Mesenchymal stem cell (in vitro differentiated cells and primary cell): ENCODE measurements around the gene THADA.

Experiments
- DNase-seq: peaks from one replicate; pipeline ENCODE4 v3.0.0-alpha.2; 2013
- H2AFZ ChIP-seq: one replicate; pipeline ENCODE4 v1.6.1; 2013; ENCODE audit warnings: low read depth, mild to moderate bottlenecking, control low read depth, inconsistent platforms, low read length, moderate library complexity
- H2AK5ac ChIP-seq: 2 replicates; pipeline ENCODE4 v1.6.1; 2013; ENCODE audit warnings: low read length, moderate library complexity, mild to moderate bottlenecking, inconsistent platforms; ENCODE audit not compliant: severe bottlenecking
- H2BK120ac ChIP-seq: one replicate; pipeline ENCODE4 v1.6.1; 2013; ENCODE audit warnings: low read depth, mild to moderate bottlenecking, inconsistent platforms, low read length, moderate library complexity
- H2BK12ac ChIP-seq, 2 experiments: one replicate each; pipeline ENCODE4 v1.6.1; 2013; ENCODE audit warnings: inconsistent platforms in 2 of 2, low read length in 2 of 2, mild to moderate bottlenecking in 2 of 2, moderate library complexity in 2 of 2, control low read depth in 1 of 2
- H2BK15ac ChIP-seq: one replicate; pipeline ENCODE4 v1.6.1; 2013; ENCODE audit warnings: mild to moderate bottlenecking, low read depth, inconsistent platforms; ENCODE audit not compliant: poor library complexity, severe bottlenecking
- H2BK5ac ChIP-seq: 2 replicates; pipeline ENCODE4 v1.6.1; 2013; ENCODE audit warnings: low read depth, mild to moderate bottlenecking, low read length, control low read depth, inconsistent platforms; ENCODE audit not compliant: poor library complexity, severe bottlenecking
- H3K14ac ChIP-seq, 2 experiments: one replicate each; pipeline ENCODE4 v1.6.1; 2013; ENCODE audit warnings: inconsistent platforms in 2 of 2, low read length in 2 of 2, control low read depth in 1 of 2, mild to moderate bottlenecking in 1 of 2, moderate library complexity in 1 of 2
- H3K18ac ChIP-seq, 2 experiments: one replicate each; pipeline ENCODE4 v1.6.1; 2013; ENCODE audit warnings: inconsistent platforms in 2 of 2, low read length in 2 of 2, control low read depth in 1 of 2, low read depth in 1 of 2, mild to moderate bottlenecking in 1 of 2
- H3K23ac ChIP-seq, 2 experiments: one replicate each; pipeline ENCODE4 v1.6.1; 2013; ENCODE audit warnings: inconsistent platforms in 2 of 2, low read length in 2 of 2, mild to moderate bottlenecking in 2 of 2, moderate library complexity in 2 of 2, control low read depth in 1 of 2
- H3K27ac ChIP-seq: 2 replicates; pipeline ENCODE4 v1.5.1; 2013; ENCODE audit warnings: mild to moderate bottlenecking, moderate library complexity, low read length, control low read depth, inconsistent platforms; ENCODE audit not compliant: poor library complexity, severe bottlenecking
- H3K27me3 ChIP-seq, 2 experiments: 2 replicates each; pipeline versions ENCODE4 v1.6.1 to v1.7.0; 2013; ENCODE audit warnings: low read length in 2 of 2, mild to moderate bottlenecking in 2 of 2, moderate library complexity in 2 of 2, control low read depth in 1 of 2, inconsistent platforms in 1 of 2; ENCODE audit not compliant: control insufficient read depth in 1 of 2, insufficient read depth in 1 of 2
- H3K36me3 ChIP-seq, 2 experiments: 2 replicates each; pipeline versions ENCODE4 v1.6.1 to v1.7.0; 2013; ENCODE audit warnings: low read length in 2 of 2, control low read depth in 1 of 2, inconsistent platforms in 1 of 2, low read depth in 1 of 2, mild to moderate bottlenecking in 1 of 2; ENCODE audit not compliant: insufficient read depth in 2 of 2, control insufficient read depth in 1 of 2
- H3K4ac ChIP-seq, 2 experiments: one replicate each; pipeline ENCODE4 v1.6.1; 2013; ENCODE audit warnings: inconsistent platforms in 2 of 2, low read length in 2 of 2, mild to moderate bottlenecking in 2 of 2, moderate library complexity in 2 of 2, control low read depth in 1 of 2, low read depth in 1 of 2
- H3K4me1 ChIP-seq: 2 replicates; pipeline ENCODE4 v1.6.1; 2013; ENCODE audit warnings: low read depth, low read length, control low read depth; ENCODE audit not compliant: control insufficient read depth, insufficient read depth
- H3K4me2 ChIP-seq: 2 replicates; pipeline ENCODE4 v1.6.1; 2013; ENCODE audit warnings: low read length, mild to moderate bottlenecking, inconsistent platforms; ENCODE audit not compliant: poor library complexity, severe bottlenecking
- H3K4me3 ChIP-seq, 2 experiments: 2 replicates each; pipeline versions ENCODE4 v1.5.1 to v1.7.0; 2013; ENCODE audit warnings: low read length in 2 of 2, mild to moderate bottlenecking in 2 of 2, control low read depth in 1 of 2, low read depth in 1 of 2; ENCODE audit not compliant: insufficient read depth in 1 of 2
- H3K79me1 ChIP-seq: replicated peaks from 2 replicates; pipeline ENCODE4 v1.6.1; 2013; ENCODE audit warnings: mild to moderate bottlenecking, control low read depth, low read length, inconsistent platforms; ENCODE audit not compliant: poor library complexity, severe bottlenecking
- H3K9ac ChIP-seq: 2 replicates; pipeline ENCODE4 v1.7.0; 2013; ENCODE audit warnings: mild to moderate bottlenecking, low read length, moderate library complexity
- H3K9me3 ChIP-seq: 2 replicates; pipeline ENCODE4 v1.7.0; 2013; ENCODE audit warnings: mild to moderate bottlenecking, low read length; ENCODE audit not compliant: control insufficient read depth
- H4K8ac ChIP-seq: one replicate; pipeline ENCODE4 v1.6.1; 2013; ENCODE audit warnings: inconsistent platforms, mild to moderate bottlenecking, low read length, moderate library complexity
- H4K91ac ChIP-seq: one replicate; pipeline ENCODE4 v1.6.1; 2013; ENCODE audit warnings: mild to moderate bottlenecking, low read length, inconsistent platforms
- WGBS: methylation state at CpG from one replicate; pipeline ENCODE4 v1.1.7; 2013; ENCODE audit warnings: mixed read lengths; 5-methylcytosine and 5-hydroxymethylcytosine counted together

Gene THADA

DNA sequence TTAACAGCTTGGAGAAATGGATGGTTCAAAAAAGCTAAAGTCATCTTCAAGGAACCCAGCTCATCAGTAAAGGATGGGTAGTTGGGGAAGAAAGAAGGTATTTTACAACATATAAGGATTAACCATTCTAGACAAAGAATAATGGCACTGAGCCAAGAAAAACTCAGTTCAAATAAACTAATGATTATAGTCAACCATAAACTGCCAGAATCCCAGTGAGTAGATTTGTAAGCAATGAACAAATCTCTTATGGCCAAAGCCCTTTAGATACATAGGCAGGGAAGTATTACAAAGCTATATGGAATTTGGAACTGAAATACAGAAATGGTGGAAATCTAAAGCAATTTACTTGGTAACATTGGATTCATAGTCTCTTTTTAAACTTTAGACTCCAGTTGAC, 277.0 kb downstream of the THADA start:
- Histone ChIP-seq H3K4me2 (no peak overlapping the region), H3K4me3 (no peak overlapping the region), H2AK5ac (no peak overlapping the region), H3K79me1 (peaks cover 2% of the 10 kb centered on the region), H3K9me3 (no peaks in the 10 kb centered on the region), H3K9ac (no peak overlapping the region), H3K27ac (no peak overlapping the region), H2BK12ac (no peak overlapping the region), H2AFZ (no peak overlapping the region), H3K27me3 (no peaks in the 10 kb centered on the region), H2BK5ac (no peak overlapping the region), H3K4me1 (peaks cover 2% of the 10 kb centered on the region), H4K91ac (no peak overlapping the region), H3K36me3 (peaks cover 0 to 17% of the 10 kb centered on the region in 2 experiments), H2BK120ac (no peak overlapping the region), H3K18ac (no peak overlapping the region), H4K8ac (no peak overlapping the region), H3K4ac (no peak overlapping the region), H3K14ac (no peak overlapping the region), H2BK15ac (no peak overlapping the region), H3K23ac (no peak overlapping the region)
- DNase-seq, result peak; percentile 45

DNA sequence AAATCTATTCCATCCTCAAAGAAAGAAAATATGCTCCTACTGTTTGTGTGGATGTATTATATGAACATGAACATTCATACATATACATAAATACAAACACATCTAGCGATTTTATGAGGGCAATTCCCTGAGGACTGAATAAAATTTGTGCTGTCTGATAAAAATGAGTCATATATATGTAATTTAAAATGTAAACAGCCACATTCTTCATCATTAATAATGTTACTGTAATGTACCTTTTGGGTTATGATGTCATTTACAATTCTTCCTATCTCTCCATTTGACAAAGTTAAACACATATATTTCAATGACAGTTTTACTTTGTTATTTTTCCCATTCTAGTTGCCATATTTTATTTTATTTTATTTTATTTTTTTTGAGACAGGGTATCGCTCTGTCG, 278.2 kb downstream of the THADA start:
- Histone ChIP-seq H3K9ac (no peak overlapping the region), H4K8ac (no peak overlapping the region), H2BK15ac (no peak overlapping the region), H3K4ac (no peak overlapping the region), H3K18ac (no peak overlapping the region), H3K9me3 (no peaks in the 10 kb centered on the region), H2AK5ac (no peak overlapping the region), H2BK5ac (no peak overlapping the region), H3K23ac (no peak overlapping the region), H3K79me1 (peaks cover 2% of the 10 kb centered on the region), H4K91ac (no peak overlapping the region), H3K4me3 (no peak overlapping the region), H3K14ac (no peak overlapping the region), H2BK12ac (no peak overlapping the region), H3K27me3 (no peaks in the 10 kb centered on the region), H2AFZ (no peak overlapping the region), H3K4me2 (no peak overlapping the region), H2BK120ac (no peak overlapping the region), H3K36me3 (peaks cover 0 to 17% of the 10 kb centered on the region in 2 experiments), H3K27ac (no peak overlapping the region), H3K4me1 (peaks cover 7% of the 10 kb centered on the region)
- 100% methylated on average over 2 of the region's 3 CpGs for WGBS
- DNase-seq, result no peak

DNA sequence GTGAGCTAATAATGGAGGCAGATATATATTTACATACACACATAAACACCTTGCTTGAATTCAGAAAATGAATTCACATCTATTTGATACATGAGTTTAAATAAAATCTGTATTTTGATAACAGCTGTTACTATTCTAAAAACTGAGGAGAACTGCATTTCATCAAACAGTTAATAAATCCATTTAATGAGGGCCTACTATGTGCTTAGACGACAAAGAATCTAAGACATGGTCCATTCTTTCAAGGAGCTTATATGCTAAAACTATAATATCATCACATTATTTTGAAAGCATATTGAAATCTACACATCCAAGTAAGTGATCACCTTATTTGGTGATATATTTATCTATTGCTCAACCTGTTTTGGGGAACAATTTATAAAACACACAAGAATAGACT, 278.6 kb downstream of the THADA start:
- Histone ChIP-seq H3K4ac (no peak overlapping the region), H3K14ac (no peak overlapping the region), H2BK12ac (no peak overlapping the region), H2BK15ac (no peak overlapping the region), H3K9me3 (no peaks in the 10 kb centered on the region), H2AK5ac (no peak overlapping the region), H3K23ac (no peak overlapping the region), H3K4me1 (peaks cover 7% of the 10 kb centered on the region), H4K8ac (no peak overlapping the region), H2BK5ac (no peak overlapping the region), H4K91ac (no peak overlapping the region), H3K27ac (no peak overlapping the region), H3K27me3 (no peaks in the 10 kb centered on the region), H3K79me1 (peaks cover 2% of the 10 kb centered on the region), H3K18ac (no peak overlapping the region), H3K4me2 (no peak overlapping the region), H3K36me3 (peaks cover 0 to 17% of the 10 kb centered on the region in 2 experiments), H2AFZ (no peak overlapping the region), H3K9ac (no peak overlapping the region), H3K4me3 (no peak overlapping the region), H2BK120ac (no peak overlapping the region)
- no peak for DNase-seq
- WGBS, result no CpG with 5 or more reads among the region's 1 CpG

DNA sequence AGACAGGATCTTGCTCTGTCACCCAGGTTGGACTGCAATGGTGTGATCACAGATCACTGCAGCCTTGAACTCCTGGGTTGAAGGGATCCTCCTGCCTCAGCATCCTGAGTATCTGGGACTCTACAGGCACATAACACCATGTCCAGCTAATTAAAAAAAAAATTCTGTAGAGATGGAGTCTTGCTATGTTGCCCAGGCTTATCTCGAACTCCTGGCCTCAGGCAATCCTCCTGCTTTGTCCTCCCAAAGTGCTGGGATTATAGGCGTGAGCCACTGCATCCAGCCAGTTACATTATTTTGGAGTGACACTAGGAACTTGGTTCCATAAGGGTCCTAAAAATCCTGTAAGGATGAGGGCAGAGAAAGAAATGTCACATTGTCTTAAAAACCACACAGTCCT, 280.4 kb downstream of the THADA start:
- Histone ChIP-seq H3K27me3 (no peaks in the 10 kb centered on the region), H3K79me1 (peaks cover 2% of the 10 kb centered on the region), H3K36me3 (peaks cover 0 to 10% of the 10 kb centered on the region in 2 experiments), H4K91ac (no peak overlapping the region), H3K4ac (no peak overlapping the region), H3K23ac (no peak overlapping the region), H2BK5ac (no peak overlapping the region), H3K18ac (peak overlapping the region in 1 of 2 experiments; percentile 16), H2AFZ (no peak overlapping the region), H2BK120ac (no peak overlapping the region), H3K27ac (no peak overlapping the region), H3K14ac (no peak overlapping the region), H3K9me3 (no peaks in the 10 kb centered on the region), H4K8ac (no peak overlapping the region), H2AK5ac (peak overlapping the region; percentile 12), H2BK15ac (no peak overlapping the region), H3K9ac (no peak overlapping the region), H3K4me3 (no peak overlapping the region), H3K4me1 (peaks cover 11% of the 10 kb centered on the region), H2BK12ac (no peak overlapping the region), H3K4me2 (no peak overlapping the region)
- 94% methylated on average over 2 of the region's 2 CpGs for WGBS
- DNase-seq, result no peak
